Activated effector memory CD4-positive, alpha-beta T cell treated with anti-CD3 and anti-CD28 coated beads, Interleukin-2, amount 50 U/mL, for 16 hours (primary cell): ENCODE data around the gene HFM1.
"Not testable (repeated sequence)": the region's sequence is repeated elsewhere in the genome, so short reads cannot be mapped to it uniquely, and the experiment has no call there.

Experiments
- DNase-seq: peaks from one replicate; pipeline ENCODE4 v3.0.0-alpha.2; 2020

The HFM1 gene, protein sequence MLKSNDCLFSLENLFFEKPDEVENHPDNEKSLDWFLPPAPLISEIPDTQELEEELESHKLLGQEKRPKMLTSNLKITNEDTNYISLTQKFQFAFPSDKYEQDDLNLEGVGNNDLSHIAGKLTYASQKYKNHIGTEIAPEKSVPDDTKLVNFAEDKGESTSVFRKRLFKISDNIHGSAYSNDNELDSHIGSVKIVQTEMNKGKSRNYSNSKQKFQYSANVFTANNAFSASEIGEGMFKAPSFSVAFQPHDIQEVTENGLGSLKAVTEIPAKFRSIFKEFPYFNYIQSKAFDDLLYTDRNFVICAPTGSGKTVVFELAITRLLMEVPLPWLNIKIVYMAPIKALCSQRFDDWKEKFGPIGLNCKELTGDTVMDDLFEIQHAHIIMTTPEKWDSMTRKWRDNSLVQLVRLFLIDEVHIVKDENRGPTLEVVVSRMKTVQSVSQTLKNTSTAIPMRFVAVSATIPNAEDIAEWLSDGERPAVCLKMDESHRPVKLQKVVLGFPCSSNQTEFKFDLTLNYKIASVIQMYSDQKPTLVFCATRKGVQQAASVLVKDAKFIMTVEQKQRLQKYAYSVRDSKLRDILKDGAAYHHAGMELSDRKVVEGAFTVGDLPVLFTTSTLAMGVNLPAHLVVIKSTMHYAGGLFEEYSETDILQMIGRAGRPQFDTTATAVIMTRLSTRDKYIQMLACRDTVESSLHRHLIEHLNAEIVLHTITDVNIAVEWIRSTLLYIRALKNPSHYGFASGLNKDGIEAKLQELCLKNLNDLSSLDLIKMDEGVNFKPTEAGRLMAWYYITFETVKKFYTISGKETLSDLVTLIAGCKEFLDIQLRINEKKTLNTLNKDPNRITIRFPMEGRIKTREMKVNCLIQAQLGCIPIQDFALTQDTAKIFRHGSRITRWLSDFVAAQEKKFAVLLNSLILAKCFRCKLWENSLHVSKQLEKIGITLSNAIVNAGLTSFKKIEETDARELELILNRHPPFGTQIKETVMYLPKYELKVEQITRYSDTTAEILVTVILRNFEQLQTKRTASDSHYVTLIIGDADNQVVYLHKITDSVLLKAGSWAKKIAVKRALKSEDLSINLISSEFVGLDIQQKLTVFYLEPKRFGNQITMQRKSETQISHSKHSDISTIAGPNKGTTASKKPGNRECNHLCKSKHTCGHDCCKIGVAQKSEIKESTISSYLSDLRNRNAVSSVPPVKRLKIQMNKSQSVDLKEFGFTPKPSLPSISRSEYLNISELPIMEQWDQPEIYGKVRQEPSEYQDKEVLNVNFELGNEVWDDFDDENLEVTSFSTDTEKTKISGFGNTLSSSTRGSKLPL (N-terminal part only)

GRCh38 chr1:91404151-91405012 is at the start of gene HFM1:
Gene HFM1, minus strand, starts transcription at chr1:91404837. Its CDS starts 3,755 bp downstream, at chr1:91401082.
- DNase-seq: peak; percentile 64

GRCh38 chr1:91454136-91454535 is 49.5 kb upstream of the HFM1 start:
- DNase-seq: no peak

- no peak for DNase-seq
Observed at GRCh38 chr1:91450260-91450659, 45.6 kb upstream of the HFM1 start.

DNA sequence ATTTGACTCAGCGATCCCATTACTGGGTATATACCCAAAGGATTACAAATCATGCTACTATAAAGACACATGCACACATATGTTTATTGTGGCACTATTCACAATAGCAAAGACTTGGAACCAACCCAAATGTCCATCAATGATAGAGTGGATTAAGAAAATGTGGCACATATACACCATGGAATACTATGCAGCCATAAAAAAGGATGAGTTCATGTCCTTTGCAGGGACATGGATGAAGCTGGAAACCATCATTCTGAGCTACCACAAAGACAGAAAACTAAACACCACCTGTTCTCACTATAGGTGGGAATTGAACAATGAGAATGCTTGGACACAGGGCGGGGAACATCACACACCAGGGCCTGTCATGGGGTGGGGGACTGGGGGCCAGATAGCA is 43.1 kb upstream of the HFM1 start:
- not testable (repeated sequence) for DNase-seq

GRCh38 chr1:91441980-91442379 is 37.3 kb upstream of the HFM1 start:
- not testable (repeated sequence) for DNase-seq

- no peak for DNase-seq
Observed at GRCh38 chr1:91440847-91441246, 36.2 kb upstream of the HFM1 start.

GRCh38 chr1:91439016-91439415 is 34.4 kb upstream of the HFM1 start:
- no peak for DNase-seq

DNA sequence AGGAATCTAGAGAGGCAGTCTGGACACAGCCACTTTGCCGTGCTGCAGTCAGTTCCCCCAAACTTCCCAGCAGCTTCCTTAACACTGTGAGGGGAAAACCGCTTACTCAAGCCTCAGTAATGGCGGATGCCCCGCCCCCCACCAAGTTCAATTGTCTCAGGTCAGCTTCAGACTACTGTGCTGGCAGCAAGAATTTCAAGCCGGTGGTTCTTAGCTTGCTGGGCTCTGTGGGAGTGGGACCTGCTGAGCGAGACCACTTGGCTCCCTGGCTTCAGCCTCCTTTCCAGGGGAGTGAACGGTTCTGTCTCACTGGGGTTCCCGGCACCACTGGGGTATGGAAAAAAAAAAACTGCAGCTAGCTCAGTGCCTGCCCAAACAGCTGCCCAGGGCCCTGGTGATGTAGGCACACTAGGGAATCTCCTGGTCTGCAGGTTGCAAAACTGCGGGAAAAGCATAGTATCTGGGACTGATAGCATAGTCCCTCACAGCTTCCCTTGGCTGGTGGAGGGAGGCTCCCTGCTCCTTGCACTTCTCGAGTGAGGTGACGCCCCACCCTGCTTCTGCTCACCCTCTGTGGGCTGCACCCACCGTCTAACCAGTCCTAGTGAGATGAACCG is 23.7 kb upstream of the HFM1 start:
- no peak for DNase-seq

DNA sequence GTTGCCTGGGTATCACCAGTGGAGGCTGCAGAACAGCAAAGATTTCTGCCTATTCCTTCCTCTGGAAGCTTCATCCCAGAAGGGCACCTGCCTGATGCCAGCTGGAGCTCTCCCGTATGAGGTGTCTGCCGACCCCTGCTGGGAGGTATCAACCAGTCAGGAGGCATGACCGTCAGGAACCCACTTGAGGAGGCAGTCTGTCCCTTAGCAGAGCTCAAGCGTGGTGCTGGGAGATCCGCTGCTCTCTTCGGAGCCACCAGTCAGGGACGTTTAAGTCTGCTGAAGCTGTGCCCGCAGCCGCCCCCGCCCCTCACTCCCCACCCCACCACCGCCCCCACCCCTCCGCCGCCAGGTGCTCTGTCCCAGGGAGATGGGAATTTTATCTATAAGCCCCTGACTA is 23.1 kb upstream of the HFM1 start:
- DNase-seq: no peak

- DNase-seq: not testable (repeated sequence)
Observed at GRCh38 chr1:91422523-91422922, 17.9 kb upstream of the HFM1 start.

- no peak for DNase-seq
Observed at GRCh38 chr1:91412371-91412770, 7.7 kb upstream of the HFM1 start.

GRCh38 chr1:91406773-91407389 is 2.2 kb upstream of the HFM1 start:
- no peak for DNase-seq

DNA sequence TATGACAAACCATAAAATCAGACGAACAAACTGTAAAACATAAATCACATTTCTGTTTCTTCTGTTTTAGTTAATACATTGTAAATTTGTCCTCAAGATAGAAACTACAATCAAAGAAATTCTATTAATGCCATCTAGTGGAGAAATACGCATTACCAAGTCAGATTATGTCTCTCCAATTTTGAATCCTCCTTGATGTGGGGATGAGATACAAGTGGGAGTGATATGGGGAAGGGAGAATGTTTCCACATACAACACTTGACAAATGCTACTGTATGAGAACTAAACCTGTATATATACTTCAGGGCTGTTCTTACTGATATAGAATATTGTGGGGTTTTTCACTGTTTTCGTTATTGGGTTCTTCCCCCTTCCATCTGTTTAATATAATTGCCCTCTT is 2.6 kb downstream of the HFM1 start:
- DNase-seq: no peak

- DNase-seq: no peak
Observed at GRCh38 chr1:91400133-91400725, 4.4 kb downstream of the HFM1 start.

DNA sequence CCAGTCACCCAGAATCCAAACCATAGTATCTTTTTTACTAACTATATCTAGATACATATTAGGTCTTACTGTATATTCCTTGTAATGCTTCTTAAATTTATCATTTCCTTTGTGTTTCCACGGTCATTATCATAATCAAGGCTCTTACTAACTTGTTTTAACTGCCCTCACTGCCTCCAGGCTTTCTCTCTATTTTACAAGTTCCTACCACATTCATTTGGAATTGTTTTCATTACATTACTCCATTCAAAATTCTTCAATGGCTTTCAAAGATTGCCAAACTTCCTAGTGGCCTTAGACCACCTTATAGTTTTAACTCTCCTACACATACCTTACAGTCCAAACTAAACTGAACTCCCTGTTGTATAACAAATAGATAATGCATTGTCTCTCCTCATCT is 6.3 kb downstream of the HFM1 start:
- DNase-seq: no peak

- DNase-seq: no peak
Observed at GRCh38 chr1:91397605-91398004, 7.0 kb downstream of the HFM1 start.

- no peak for DNase-seq
Observed at GRCh38 chr1:91393042-91393441, 11.6 kb downstream of the HFM1 start.

DNA sequence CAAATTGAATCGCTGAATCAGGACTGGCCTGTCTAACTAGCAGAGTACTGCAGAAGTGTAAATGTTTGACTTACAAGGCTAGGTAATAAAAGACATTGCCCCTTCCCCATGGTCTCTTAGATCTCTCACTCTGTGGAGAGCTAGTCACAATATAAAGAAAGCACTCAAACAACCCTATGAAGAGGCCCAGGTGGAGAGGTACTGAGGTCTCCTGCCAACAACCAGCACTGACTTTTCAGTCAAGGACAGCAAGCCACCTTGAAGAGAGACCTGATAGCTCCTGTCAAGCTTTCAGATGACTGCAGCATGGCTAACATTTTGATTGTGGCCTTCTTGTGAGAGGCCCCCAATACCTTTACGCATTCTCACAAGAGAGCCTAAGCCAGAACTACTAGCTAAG is 18.5 kb downstream of the HFM1 start:
- DNase-seq: no peak

DNA sequence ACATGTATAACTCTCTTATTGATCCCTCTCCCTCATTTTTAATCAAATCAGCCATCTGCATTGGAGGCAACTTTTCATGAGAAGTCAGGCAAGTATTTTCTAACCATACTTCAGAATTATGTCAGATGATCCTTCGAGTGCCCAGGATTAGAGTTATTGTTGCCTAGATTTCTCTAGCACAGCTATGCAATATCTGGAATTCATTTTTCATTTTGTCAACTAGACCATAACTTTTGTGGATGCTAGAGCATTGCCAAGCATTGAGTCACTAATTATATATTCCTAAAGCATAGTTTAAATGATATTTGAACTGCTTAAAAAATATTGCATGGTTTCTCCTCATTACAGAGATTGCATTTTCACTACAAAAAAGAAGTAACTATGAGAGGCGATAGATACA is 21.2 kb downstream of the HFM1 start:
- DNase-seq: no peak

GRCh38 chr1:91381844-91382243 is 22.8 kb downstream of the HFM1 start:
- no peak for DNase-seq

DNA sequence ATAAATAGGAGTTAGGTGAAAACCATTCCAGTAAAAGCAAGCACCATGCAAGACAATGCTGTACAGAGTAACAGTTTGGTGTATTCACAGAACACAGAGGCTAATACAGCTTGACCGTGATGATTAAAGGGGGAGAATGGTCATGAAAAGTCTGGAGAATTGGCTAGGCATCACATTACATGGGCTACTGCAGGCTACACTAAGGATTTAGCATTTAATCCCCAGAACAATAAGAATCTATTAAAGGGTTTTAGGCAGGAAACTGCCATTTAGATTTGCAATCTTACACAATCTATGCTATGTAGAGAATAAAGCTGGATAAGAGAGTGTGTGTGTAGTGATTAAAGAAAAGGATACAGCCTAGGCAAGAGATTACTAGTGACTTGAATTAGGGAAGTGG is 30.6 kb downstream of the HFM1 start:
- DNase-seq: no peak
